Muscle layer of colon (tissue), 2 donors: ENCODE data around the gene MGLL.
A peak's percentile ranks its signal among the peaks of the same experiment; 100 is the strongest.

Source experiments
- H3K27ac ChIP-seq: one replicate; pipeline ENCODE4 v1.7.0; 2013; ENCODE audit warnings: low read depth, mild to moderate bottlenecking, low read length, moderate library complexity
- H3K27me3 ChIP-seq, 2 donors: one replicate each; pipeline ENCODE4 v1.7.0; 2013; ENCODE audit warnings: low read length in 2 of 2, mild to moderate bottlenecking in 2 of 2; ENCODE audit not compliant: insufficient read depth in 2 of 2, control insufficient read depth in 1 of 2
- H3K36me3 ChIP-seq: one replicate; pipeline ENCODE4 v1.7.0; 2013; ENCODE audit warnings: mild to moderate bottlenecking, low read length; ENCODE audit not compliant: insufficient read depth
- H3K4me1 ChIP-seq: one replicate; pipeline ENCODE4 v1.7.0; 2013; ENCODE audit warnings: mild to moderate bottlenecking, low read length; ENCODE audit not compliant: insufficient read depth
- H3K4me3 ChIP-seq, 2 donors: one replicate each; pipeline ENCODE4 v1.7.0; 2013; ENCODE audit warnings: low read length in 2 of 2, low read depth in 1 of 2, mild to moderate bottlenecking in 1 of 2, moderate library complexity in 1 of 2
- H3K9ac ChIP-seq: one replicate; pipeline ENCODE4 v1.7.0; 2013; ENCODE audit warnings: low read length
- H3K9me3 ChIP-seq: one replicate; pipeline ENCODE4 v1.7.0; 2013; ENCODE audit warnings: mild to moderate bottlenecking, low read length
- donor health status: abdominal sarcoma.
- donor health status: Adenocarcinoma of cecum.

Gene MGLL

GRCh38 chr3:127822041-127822681 is at the start of gene MGLL:
Gene MGLL, minus strand, starts transcription at chr3:127822515. Its CDS starts 197 bp downstream, at chr3:127822318.
- peak within 1 kb of the TSS; percentile 86 for H3K9ac ChIP-seq
- H3K36me3 ChIP-seq = peaks cover 5% of the 10 kb centered on the region
- H3K4me3 ChIP-seq = peak within 1 kb of the TSS; percentile 82 to 95
- no peaks in the 10 kb centered on the region for H3K27me3 ChIP-seq
- peak within 1 kb of the TSS; percentile 70 for H3K27ac ChIP-seq
- peaks cover 43% of the 10 kb centered on the region for H3K4me1 ChIP-seq
- no peaks in the 10 kb centered on the region for H3K9me3 ChIP-seq

- Histone ChIP-seq H3K27me3 (no peaks in the 10 kb centered on the region), H3K9me3 (no peaks in the 10 kb centered on the region), H3K27ac (no peak overlapping the region), H3K4me1 (no peaks in the 10 kb centered on the region), H3K36me3 (no peaks in the 10 kb centered on the region), H3K9ac (no peak overlapping the region), H3K4me3 (no peak overlapping the region)
Measured at GRCh38 chr3:127870156-127870555, 47.8 kb upstream of the MGLL start.

- H3K4me3 ChIP-seq = no peak overlapping the region
- H3K9ac ChIP-seq = no peak overlapping the region
- no peaks in the 10 kb centered on the region for H3K4me1 ChIP-seq
- no peaks in the 10 kb centered on the region for H3K9me3 ChIP-seq
- no peak overlapping the region for H3K27ac ChIP-seq
- H3K27me3 ChIP-seq = no peaks in the 10 kb centered on the region
- no peaks in the 10 kb centered on the region for H3K36me3 ChIP-seq
Measured at GRCh38 chr3:127867986-127868385, 45.7 kb upstream of the MGLL start.

GRCh38 chr3:127867412-127867811 is 45.1 kb upstream of the MGLL start:
- H3K4me3 ChIP-seq = no peak overlapping the region
- no peaks in the 10 kb centered on the region for H3K27me3 ChIP-seq

GRCh38 chr3:127865941-127866340 is 43.6 kb upstream of the MGLL start:
- no peak overlapping the region for H3K27ac ChIP-seq

More at GRCh38 chr3:127867412-127867811, 45.1 kb upstream of the MGLL start:
- H3K36me3 ChIP-seq = no peaks in the 10 kb centered on the region
- H3K27ac ChIP-seq = no peak overlapping the region
- no peaks in the 10 kb centered on the region for H3K9me3 ChIP-seq
- H3K4me1 ChIP-seq = no peaks in the 10 kb centered on the region
- no peak overlapping the region for H3K9ac ChIP-seq

GRCh38 chr3:127860211-127860696 is 37.9 kb upstream of the MGLL start:
- H3K4me3 ChIP-seq = no peak overlapping the region
- H3K27me3 ChIP-seq = no peaks in the 10 kb centered on the region
- no peaks in the 10 kb centered on the region for H3K36me3 ChIP-seq
- H3K9ac ChIP-seq = no peak overlapping the region
- H3K27ac ChIP-seq = no peak overlapping the region
- H3K4me1 ChIP-seq = no peaks in the 10 kb centered on the region
- no peaks in the 10 kb centered on the region for H3K9me3 ChIP-seq

More at GRCh38 chr3:127865941-127866340, 43.6 kb upstream of the MGLL start:
- Histone ChIP-seq H3K9me3 (no peaks in the 10 kb centered on the region), H3K4me3 (no peak overlapping the region), H3K36me3 (no peaks in the 10 kb centered on the region), H3K4me1 (no peaks in the 10 kb centered on the region), H3K9ac (no peak overlapping the region), H3K27me3 (no peaks in the 10 kb centered on the region)

- H3K4me1 ChIP-seq = no peaks in the 10 kb centered on the region
- no peak overlapping the region for H3K9ac ChIP-seq
- no peak overlapping the region for H3K27ac ChIP-seq
- H3K36me3 ChIP-seq = no peaks in the 10 kb centered on the region
- no peaks in the 10 kb centered on the region for H3K27me3 ChIP-seq
- no peaks in the 10 kb centered on the region for H3K9me3 ChIP-seq
- H3K4me3 ChIP-seq = no peak overlapping the region
Measured at GRCh38 chr3:127859730-127860129, 37.4 kb upstream of the MGLL start.

GRCh38 chr3:127858937-127859336 is 36.6 kb upstream of the MGLL start:
- H3K4me3 ChIP-seq = no peak overlapping the region
- H3K9me3 ChIP-seq = no peaks in the 10 kb centered on the region
- H3K27me3 ChIP-seq = no peaks in the 10 kb centered on the region
- no peaks in the 10 kb centered on the region for H3K36me3 ChIP-seq
- no peak overlapping the region for H3K27ac ChIP-seq
- no peak overlapping the region for H3K9ac ChIP-seq
- no peaks in the 10 kb centered on the region for H3K4me1 ChIP-seq

GRCh38 chr3:127858521-127858920 is 36.2 kb upstream of the MGLL start:
- Histone ChIP-seq H3K36me3 (no peaks in the 10 kb centered on the region), H3K27ac (no peak overlapping the region), H3K4me3 (no peak overlapping the region), H3K27me3 (no peaks in the 10 kb centered on the region), H3K9me3 (no peaks in the 10 kb centered on the region), H3K9ac (no peak overlapping the region), H3K4me1 (no peaks in the 10 kb centered on the region)

- H3K27ac ChIP-seq = no peak overlapping the region
- no peaks in the 10 kb centered on the region for H3K36me3 ChIP-seq
- H3K9me3 ChIP-seq = no peaks in the 10 kb centered on the region
- no peaks in the 10 kb centered on the region for H3K4me1 ChIP-seq
- H3K27me3 ChIP-seq = no peaks in the 10 kb centered on the region
- no peak overlapping the region for H3K4me3 ChIP-seq
- H3K9ac ChIP-seq = no peak overlapping the region
Measured at GRCh38 chr3:127857333-127857732, 35.0 kb upstream of the MGLL start.

GRCh38 chr3:127856801-127857200 is 34.5 kb upstream of the MGLL start:
- H3K9ac ChIP-seq = no peak overlapping the region
- no peaks in the 10 kb centered on the region for H3K4me1 ChIP-seq
- no peaks in the 10 kb centered on the region for H3K36me3 ChIP-seq
- no peak overlapping the region for H3K4me3 ChIP-seq
- no peaks in the 10 kb centered on the region for H3K9me3 ChIP-seq
- no peaks in the 10 kb centered on the region for H3K27me3 ChIP-seq
- no peak overlapping the region for H3K27ac ChIP-seq

GRCh38 chr3:127855246-127855645 is 32.9 kb upstream of the MGLL start:
- no peak overlapping the region for H3K9ac ChIP-seq

More at GRCh38 chr3:127855246-127855645, 32.9 kb upstream of the MGLL start:
- H3K36me3 ChIP-seq = no peaks in the 10 kb centered on the region
- no peak overlapping the region for H3K4me3 ChIP-seq
- no peaks in the 10 kb centered on the region for H3K27me3 ChIP-seq
- no peaks in the 10 kb centered on the region for H3K4me1 ChIP-seq
- H3K27ac ChIP-seq = no peak overlapping the region
- H3K9me3 ChIP-seq = no peaks in the 10 kb centered on the region
